PC-3 (cell line): ENCODE results near the gene PRDM11.

Experiments used
- CTCF ChIP-seq: fragments of 300-600 bp; sonication (generic); conservative IDR thresholded peaks from 2 replicates; pipeline ENCODE4 v1.5.1; 2017; ENCODE audit warnings: antibody characterized with exemption, low read depth, mild to moderate bottlenecking, low read length
- EZH2 ChIP-seq: fragments of 300-600 bp; sonication (generic); IDR thresholded peaks from one replicate; pipeline ENCODE4 v1.6.1; 2017; ENCODE audit warnings: antibody characterized with exemption, mild to moderate bottlenecking, low read length; ENCODE audit not compliant: unreplicated experiment

GRCh38 chr11:45156741-45157140 is 10.3 kb downstream of the PRDM11 start:
- TF ChIP-seq CTCF = no peak
- no peak for TF ChIP-seq EZH2
